Measurements from ENCODE around the gene DAPK1. TPM values are rescaled to one million over a fixed set of nuclear protein-coding genes. Genes with fewer than 3 reads are reported as not detected.
A peak's percentile ranks its signal among the peaks of the same experiment; 100 is the strongest.

DAPK1 gene
- total and polyA plus RNA-seq, 12 donors = 5.4 to 44.6 (median 21.3) TPM

DNA sequence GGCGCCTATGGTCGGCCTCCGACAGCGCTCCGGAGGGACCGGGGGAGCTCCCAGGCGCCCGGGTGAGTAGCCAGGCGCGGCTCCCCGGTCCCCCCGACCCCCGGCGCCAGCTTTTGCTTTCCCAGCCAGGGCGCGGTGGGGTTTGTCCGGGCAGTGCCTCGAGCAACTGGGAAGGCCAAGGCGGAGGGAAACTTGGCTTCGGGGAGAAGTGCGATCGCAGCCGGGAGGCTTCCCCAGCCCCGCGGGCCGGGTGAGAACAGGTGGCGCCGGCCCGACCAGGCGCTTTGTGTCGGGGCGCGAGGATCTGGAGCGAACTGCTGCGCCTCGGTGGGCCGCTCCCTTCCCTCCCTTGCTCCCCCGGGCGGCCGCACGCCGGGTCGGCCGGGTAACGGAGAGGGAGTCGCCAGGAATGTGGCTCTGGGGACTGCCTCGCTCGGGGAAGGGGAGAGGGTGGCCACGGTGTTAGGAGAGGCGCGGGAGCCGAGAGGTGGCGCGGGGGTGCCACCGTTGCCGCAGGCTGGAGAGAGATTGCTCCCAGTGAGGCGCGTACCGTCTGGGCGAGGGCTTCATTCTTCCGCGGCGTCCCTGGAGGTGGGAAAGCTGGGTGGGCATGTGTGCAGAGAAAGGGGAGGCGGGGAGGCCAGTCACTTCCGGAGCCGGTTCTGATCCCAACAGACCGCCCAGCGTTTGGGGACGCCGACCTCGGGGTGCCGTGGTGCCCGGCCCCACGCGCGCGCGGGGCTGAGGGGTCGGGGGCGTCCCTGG lies 561 bp downstream of the DAPK1 start:
- peak overlapping the region in 4 of 5 donors; percentile 61 to 80 (median 72) for H3K27ac ChIP-seq
- 0 to 1% (median 1%) methylated on average over 27 to 80 of the region's 80 CpGs for WGBS, 4 donors
- no peak for TF ChIP-seq POLR2A (IDR thresholded peaks at IDR 0.05)
- TF ChIP-seq, protein P1, sequence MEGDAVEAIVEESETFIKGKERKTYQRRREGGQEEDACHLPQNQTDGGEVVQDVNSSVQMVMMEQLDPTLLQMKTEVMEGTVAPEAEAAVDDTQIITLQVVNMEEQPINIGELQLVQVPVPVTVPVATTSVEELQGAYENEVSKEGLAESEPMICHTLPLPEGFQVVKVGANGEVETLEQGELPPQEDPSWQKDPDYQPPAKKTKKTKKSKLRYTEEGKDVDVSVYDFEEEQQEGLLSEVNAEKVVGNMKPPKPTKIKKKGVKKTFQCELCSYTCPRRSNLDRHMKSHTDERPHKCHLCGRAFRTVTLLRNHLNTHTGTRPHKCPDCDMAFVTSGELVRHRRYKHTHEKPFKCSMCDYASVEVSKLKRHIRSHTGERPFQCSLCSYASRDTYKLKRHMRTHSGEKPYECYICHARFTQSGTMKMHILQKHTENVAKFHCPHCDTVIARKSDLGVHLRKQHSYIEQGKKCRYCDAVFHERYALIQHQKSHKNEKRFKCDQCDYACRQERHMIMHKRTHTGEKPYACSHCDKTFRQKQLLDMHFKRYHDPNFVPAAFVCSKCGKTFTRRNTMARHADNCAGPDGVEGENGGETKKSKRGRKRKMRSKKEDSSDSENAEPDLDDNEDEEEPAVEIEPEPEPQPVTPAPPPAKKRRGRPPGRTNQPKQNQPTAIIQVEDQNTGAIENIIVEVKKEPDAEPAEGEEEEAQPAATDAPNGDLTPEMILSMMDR (IDR thresholded peaks at IDR 0.05) = peak in 1 of 6 experiments; percentile 30
- H3K27me3 ChIP-seq = peaks cover under 1% of the 10 kb centered on the region
- peak in 2 of 7 donors; percentile 20 to 61 for DNase-seq
- H3K36me3 ChIP-seq (replicated peaks in 1 of 2) = no peaks in the 10 kb centered on the region
- intact Hi-C loops (cut with DNase I) = no loop called here
- H3K9me3 ChIP-seq (replicated peaks in 1 of 3) = no peaks in the 10 kb centered on the region
- H3K4me3 ChIP-seq = peak overlapping the region in 3 of 4 donors; percentile 25 to 75 (median 28)
- H3K4me1 ChIP-seq (replicated peaks in 1 of 2) = peaks cover 4 to 25% of the 10 kb centered on the region in 2 donors

DNA sequence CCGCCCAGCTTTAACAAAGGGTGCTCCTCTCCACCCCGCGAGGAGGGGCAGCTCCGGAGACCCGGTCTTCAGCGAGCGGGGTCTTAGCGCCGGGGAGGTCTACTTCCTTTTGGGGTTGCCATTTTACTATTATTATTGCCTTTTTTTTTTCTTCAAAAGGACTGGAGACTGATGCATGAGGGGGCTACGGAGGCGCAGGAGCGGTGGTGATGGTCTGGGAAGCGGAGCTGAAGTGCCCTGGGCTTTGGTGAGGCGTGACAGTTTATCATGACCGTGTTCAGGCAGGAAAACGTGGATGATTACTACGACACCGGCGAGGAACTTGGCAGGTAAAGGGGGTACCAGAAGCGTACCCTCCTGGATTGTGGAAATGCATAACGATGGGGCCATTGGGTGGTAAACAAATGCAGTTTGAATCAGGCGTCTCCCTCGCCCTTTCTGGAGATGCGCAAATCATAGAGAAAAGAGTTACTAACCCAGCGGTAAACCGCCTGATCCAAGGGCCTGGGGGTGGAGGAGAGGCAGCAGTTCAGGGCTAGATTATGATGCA lies 1.2 kb downstream of the DAPK1 start:
- H3K9me3 ChIP-seq (replicated peaks in 1 of 3) = no peaks in the 10 kb centered on the region
- no peaks in the 10 kb centered on the region for H3K36me3 ChIP-seq (replicated peaks in 1 of 2)
- H3K4me1 ChIP-seq (replicated peaks in 1 of 2) = peaks cover 4 to 30% of the 10 kb centered on the region in 2 donors
- peak overlapping the region in 3 of 5 donors; percentile 61 to 80 (median 80) for H3K27ac ChIP-seq
- DNase-seq = no peak
- WGBS, 4 donors = 27 to 36% (median 31%) methylated on average over 24 to 26 of the region's 26 CpGs
- no peak for TF ChIP-seq POLR2A (IDR thresholded peaks at IDR 0.05)
- TF ChIP-seq, protein P1 (IDR thresholded peaks at IDR 0.05) = no peak
- H3K4me3 ChIP-seq = peak overlapping the region in 3 of 4 donors; percentile 25 to 75 (median 28)
- intact Hi-C loops (cut with DNase I) = no loop called here
- no peaks in the 10 kb centered on the region for H3K27me3 ChIP-seq

DNA sequence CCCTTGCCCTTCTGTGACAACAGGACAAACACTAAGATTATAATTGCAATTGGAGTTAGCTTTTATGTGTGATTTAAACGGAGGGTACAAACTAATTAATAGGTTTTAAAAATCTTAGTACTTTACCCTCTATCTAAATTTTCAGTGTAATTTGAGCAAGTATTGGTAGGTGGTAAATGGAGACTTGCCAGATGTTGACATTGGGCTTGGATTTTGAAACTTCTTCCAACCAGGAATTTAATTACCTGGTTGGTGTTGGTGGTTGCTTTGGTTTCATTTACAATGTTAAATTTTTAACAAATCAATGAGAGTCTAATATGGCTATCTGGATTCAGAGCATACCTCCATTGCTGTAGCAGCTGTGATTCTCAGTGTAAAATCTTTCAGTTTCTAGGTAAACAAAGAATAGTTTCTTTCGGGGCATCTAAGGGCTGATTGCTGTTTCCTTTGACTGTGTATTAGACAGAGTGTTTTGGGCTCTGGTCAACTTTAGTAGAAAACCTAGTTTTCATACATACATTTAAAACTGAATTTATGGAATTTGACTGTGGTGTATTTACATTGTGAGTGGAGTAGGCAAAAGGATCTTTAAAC lies 1.9 kb downstream of the DAPK1 start:
- Histone ChIP-seq H3K4me1 (replicated peaks in 1 of 2) (peaks cover 4 to 30% of the 10 kb centered on the region in 2 donors), H3K36me3 (replicated peaks in 1 of 2) (no peaks in the 10 kb centered on the region), H3K27ac (peak overlapping the region in 2 of 5 donors; percentile 80), H3K4me3 (peak overlapping the region in 1 of 4 donors; percentile 75), H3K9me3 (replicated peaks in 1 of 3) (no peaks in the 10 kb centered on the region), H3K27me3 (no peaks in the 10 kb centered on the region)
- DNase-seq = no peak
- WGBS, 4 donors = 45 to 53% (median 50%) methylated on average over 2 of the region's 2 CpGs
- no peak for TF ChIP-seq POLR2A (IDR thresholded peaks at IDR 0.05)
- TF ChIP-seq, protein P1 (IDR thresholded peaks at IDR 0.05) = no peak
- intact Hi-C loops (cut with DNase I) = no loop called here

All from adrenal gland (tissue), 12 donors.